Measurements from ENCODE around the gene IQSEC2.

DNA sequence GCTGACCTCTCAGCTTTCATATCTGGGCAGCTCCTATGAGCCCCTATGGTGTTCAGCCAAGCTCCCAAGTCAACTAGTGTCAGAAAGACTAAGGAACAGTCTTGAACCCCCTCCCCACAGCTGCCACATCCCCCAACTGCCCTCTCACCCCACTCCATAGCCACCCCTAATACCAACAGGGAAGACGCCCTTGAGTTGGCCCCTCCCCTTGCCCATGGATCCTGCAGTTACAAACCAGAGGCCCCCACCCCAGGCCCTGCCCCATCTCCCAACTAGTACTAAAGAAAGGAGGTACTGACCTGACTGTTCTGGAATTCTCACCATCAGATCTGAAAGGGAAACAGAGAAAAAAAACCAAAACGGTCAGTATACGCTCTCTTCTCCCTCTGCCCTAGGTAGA lies 10.2 kb upstream of the IQSEC2 start:
- TF ChIP-seq EZH2 (IDR thresholded peaks at IDR 0.05; ENCODE audit: borderline replicate concordance, low read length) = no peak
- TF ChIP-seq, protein P1, sequence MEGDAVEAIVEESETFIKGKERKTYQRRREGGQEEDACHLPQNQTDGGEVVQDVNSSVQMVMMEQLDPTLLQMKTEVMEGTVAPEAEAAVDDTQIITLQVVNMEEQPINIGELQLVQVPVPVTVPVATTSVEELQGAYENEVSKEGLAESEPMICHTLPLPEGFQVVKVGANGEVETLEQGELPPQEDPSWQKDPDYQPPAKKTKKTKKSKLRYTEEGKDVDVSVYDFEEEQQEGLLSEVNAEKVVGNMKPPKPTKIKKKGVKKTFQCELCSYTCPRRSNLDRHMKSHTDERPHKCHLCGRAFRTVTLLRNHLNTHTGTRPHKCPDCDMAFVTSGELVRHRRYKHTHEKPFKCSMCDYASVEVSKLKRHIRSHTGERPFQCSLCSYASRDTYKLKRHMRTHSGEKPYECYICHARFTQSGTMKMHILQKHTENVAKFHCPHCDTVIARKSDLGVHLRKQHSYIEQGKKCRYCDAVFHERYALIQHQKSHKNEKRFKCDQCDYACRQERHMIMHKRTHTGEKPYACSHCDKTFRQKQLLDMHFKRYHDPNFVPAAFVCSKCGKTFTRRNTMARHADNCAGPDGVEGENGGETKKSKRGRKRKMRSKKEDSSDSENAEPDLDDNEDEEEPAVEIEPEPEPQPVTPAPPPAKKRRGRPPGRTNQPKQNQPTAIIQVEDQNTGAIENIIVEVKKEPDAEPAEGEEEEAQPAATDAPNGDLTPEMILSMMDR (IDR thresholded peaks at IDR 0.05; ENCODE audit: low read length) = no peak

All from OCI-LY1 (cell line).